Prostate gland (tissue), 2 donors: Measurements from ENCODE around the gene CLEC16A.

Experiments
- CTCF ChIP-seq, 4 experiments: fragments of 200-600 bp in 2 of 4; fragments of 450-650 bp in 2 of 4; sonication (generic) in 2 of 4; IDR thresholded peaks; 1 replicate in 3 of 4; 2 replicates in 1 of 4; pipeline ENCODE4 v1.5.1; 2016 to 2019; ENCODE audit warnings: antibody characterized with exemption in 4 of 4, mild to moderate bottlenecking in 2 of 4, moderate library complexity in 2 of 4
- POLR2A ChIP-seq: fragments of 450-650 bp; IDR thresholded peaks from one replicate; pipeline ENCODE4 v1.6.1; 2016; ENCODE audit warnings: antibody characterized with exemption, mild to moderate bottlenecking
- POLR2AphosphoS5 ChIP-seq: sonication (generic); formaldehyde crosslinking; IDR thresholded peaks from one replicate; pipeline ENCODE4 v1.6.1; 2017; ENCODE audit warnings: antibody characterized with exemption

DNA sequence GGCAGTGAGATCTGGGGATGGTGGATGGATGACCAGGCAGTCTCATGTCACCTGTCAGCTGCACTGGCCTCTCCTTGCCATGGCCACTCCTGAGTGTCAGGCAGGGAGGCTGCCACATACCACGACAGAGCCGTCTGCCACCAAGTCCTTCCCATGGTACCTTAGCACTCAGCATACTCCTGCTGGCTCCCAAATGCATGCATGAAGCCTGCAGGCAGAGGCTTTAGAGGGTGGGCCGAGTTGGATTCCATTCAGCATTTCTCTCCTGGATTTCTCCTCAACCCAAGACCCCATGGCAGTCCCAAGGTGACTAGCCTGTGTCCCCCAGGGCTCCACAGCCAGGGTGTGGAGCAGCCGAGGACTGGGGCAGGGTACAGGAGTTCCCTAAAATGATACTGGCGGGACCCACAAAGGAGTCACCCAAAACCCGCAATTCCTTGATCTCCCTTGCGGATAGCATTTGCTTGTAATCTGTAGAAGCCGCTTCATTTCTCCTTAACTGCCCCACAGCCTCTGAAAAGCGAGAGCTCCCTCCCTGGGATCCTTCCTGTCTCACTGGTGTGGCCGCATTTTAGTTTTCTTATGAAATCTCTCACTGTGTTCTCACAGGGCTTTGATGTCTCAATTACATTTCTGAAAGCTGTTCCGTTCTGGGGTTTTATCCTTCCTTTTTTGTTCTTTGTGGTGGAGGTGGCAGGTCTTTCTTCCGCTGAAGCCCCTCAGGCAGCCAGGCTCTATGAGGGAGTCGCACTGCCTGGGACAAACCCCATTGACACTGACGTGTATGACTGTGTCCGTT lies 170.2 kb downstream of the CLEC16A start:
- TF ChIP-seq CTCF (IDR thresholded peaks at IDR 0.05) = no peak
- TF ChIP-seq POLR2A = no peak
- no peak for TF ChIP-seq POLR2AphosphoS5
